Fibroblast of gingiva (primary cell): ENCODE measurements around the gene IGF2BP2.
"Not testable (repeated sequence)": the region's sequence is repeated elsewhere in the genome, so short reads cannot be mapped to it uniquely, and the experiment has no call there.

Source experiments
- DNase-seq: peaks from one replicate; pipeline ENCODE4 v3.0.0-alpha.2; 2011; ENCODE audit warnings: low read depth

IGF2BP2 gene

DNA sequence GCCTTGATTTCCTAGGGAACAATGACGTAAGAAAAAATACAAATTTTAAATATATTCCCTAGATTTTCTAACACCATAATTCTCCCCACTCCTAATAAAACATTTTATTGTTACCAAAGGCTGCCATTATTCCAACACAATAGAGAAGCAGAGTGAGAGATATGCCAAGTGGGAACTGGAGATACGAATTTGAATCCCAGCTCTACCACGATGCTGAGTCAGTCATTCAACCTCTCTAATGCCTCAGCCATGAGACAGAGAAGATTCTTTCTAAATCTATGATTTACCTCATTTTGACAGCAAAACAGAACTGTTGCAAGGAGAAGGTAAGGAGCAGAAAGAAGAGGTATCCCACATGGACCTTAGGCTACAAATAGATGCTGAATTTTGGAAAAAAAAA lies 112.5 kb downstream of the IGF2BP2 start:
- DNase-seq = no peak

DNA sequence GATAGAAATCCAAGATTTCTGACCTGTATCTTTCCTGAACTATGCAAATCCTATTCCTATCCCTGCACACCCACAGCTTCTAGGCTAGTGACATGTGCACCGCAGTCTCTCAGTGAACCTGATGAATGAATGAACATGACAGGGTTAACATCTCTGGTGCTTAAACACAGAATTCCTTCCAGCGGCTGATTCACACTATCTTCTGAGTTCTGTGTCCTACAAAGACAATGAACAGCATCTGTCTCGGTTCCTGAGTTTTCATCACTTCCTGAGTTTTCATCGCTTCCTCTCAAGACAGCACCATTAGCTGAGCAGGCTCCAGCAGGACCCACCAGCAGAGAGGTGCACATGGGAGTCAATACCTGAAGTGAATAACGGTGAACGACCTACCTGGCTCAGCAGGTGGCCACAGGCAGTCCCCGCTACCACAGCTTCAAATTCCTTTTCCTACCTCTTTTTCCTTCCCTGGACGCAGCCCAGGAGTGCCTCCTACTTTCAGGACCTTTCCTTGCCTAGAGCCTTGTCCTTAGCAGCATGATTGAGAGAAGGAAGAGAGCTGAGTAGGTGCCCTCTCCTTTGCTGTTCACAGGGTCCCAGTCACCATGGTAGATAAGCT lies 113.5 kb downstream of the IGF2BP2 start:
- no peak for DNase-seq

DNA sequence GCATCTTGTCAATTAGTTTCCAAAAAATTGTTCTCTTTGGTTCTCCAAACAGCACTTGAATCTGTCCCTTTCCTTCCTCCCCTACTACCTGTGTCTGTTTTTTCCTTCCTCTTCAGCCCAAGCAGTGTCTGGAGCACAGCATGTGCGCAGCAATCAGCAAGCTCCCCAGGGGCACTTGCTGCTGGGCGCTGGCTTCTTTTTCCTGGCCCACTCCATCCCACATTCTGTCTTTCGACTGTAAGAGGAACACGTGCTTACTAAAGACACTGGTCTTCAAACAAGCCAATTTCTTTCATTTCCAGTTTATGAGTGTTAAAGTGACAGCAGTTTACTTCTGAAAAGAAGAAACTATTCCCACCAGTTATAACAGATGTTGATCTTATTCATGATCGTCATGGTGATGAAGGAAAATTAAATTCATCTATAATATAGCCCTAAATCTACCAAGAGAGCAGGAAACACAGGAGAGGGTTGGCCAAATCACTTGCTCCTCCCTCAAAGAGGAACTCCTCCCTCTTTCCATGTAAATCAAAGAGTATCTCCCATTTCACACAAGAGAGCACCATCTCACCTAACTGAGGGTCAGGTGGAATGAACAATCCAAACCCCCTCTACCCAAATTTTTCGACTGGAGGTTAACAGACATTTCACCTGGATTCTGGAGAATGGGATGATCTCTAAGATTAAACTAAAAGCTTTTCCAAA lies 115.4 kb downstream of the IGF2BP2 start:
- DNase-seq = no peak

DNA sequence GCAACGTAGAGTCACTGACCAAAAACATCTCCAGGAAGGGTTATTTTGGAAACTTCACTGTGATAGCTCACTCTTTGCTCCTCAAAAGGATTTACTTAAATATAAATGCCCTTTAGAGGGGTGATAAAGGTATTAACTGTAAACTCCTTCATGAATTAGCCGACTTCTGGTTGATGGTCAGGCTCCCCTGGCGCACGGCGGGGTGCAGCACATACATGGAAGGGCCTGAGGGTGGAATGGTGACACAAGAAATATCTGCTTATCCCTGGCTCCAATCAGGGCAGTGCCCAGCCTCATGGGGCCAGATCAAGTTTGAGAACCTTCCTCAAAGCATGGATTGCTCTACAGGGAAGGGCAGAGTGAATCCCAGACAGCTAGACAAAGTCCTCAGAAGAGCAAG lies 116.5 kb downstream of the IGF2BP2 start:
- no peak for DNase-seq

DNA sequence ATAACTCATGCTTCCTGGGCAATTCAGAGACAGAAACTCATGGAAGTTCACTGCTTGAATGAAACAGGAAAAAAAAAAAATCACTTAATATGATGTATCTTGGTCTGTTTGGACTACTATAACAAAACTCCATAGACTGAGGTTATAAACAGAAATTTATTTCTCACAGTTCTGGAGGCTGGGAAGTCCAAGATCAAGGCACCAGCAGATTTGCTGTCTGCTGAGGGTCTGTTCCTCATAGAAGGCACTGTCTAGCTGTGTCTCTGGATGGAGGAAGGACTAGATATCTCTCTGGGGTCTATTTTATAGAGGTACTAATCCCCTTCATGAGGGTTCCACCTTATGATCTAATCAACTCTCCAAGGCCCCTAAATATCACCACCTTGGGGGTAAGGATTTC lies 119.3 kb downstream of the IGF2BP2 start:
- DNase-seq = no peak

DNA sequence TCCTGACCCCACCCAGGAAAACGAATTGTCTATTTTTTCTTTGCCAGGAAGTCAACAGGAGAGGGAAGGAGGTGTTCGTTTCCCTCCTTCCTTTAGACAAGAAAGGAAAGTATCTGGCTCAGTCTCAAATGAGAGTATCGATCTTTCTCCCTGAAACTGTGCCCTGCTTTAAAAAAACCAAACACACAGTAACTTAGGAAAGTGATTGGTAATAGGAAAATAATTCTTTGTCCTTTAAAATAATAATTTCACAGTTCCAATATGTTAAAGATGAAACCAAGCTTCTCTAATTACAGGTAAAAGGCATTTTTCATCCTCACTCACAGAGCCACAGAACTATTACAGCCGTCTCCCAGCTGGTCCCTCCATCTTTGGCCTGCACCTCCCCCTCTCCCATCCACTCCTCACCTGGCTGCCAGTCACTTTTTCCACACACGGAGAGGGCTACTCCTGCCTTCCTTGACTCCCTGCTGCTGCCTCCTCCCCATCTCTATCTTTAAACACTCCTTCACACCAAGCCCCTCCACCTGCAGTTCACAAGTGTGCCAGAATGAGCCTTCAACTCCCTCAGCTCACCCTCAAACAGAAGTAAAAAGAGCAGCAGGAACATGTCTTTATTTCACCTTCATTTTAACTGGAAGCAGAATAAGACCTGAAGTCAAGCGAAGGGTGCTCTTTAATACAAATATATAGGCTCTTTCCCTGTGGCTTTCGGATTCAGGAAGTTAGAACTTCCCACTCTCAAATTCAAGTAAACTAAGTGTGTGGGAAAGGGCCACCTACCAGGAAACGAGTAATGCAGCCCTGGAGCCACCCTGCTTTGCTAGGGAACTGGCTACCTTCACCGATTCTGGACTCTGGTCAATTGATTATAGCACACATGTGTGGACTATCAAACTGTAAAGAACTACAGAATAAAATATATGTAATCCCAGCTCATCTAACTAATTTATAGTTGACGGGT lies 122.3 kb downstream of the IGF2BP2 start:
- DNase-seq = no peak

DNA sequence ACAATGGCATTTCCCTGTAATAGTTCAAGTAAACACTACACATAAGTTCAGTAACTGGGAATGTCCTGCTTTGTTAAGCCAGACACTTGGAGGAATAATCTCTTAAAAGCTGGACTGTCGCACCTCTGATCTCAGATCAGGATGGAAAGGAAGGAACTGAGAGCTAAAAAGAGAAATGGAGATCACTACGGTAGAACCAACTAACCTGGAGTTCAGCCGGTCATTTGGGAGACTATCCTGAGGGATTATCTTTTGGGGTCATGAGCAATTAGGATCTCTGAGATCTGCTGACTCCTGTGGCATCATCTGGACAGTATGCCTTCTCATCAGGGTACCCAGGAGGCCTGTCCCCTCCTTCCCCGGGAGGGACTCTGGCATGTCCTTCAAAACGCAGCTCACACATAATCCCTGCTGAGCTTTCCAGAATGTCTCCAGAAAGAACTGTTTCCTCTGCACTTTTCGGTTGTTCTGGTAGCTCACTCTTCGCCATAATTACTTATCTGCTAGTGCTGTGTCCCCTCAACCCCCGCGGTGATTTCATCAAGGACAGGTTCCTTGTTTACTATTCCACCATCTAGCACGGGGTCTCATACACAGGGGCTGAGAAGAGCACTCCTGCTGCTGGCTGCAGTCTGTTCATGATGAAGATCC lies 123.1 kb downstream of the IGF2BP2 start:
- DNase-seq = no peak

DNA sequence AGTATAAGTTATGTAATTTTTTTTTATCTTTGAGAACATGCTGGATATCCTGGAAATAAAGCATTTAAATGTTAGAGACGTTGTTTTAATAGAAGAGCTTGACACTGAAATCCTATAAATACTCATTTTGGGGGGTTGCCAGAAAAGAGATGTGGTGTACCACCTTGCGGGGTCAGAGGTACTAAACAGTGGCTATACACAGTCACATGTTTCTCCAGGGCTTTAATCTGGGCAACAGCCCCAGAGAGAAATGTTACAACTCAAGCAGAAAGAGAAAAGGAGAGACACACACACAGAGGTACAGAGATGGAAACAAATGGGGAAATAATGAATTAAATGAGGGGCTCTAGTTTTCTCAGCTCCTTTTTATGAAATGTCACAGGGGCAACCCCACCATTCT lies 124.9 kb downstream of the IGF2BP2 start:
- no peak for DNase-seq

DNA sequence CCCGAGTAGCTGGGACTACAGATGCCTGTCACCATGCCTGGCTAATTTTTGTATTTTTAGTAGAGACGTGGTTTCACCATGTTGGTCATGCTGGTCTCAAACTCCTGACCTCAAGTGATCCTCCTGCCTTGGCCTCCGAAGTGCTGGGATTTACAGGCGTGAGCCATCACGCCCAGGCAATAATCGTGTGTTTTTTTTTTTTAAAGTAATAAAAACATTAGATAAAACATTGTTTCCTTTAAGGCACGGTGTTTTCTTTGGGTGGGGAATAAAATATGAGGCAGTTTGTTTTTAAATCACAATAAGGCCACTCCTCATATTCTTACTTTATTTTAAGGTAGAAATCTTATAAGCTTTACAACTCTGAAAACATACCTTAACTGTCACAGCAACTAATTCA lies 127.6 kb downstream of the IGF2BP2 start:
- DNase-seq = not testable (repeated sequence)

DNA sequence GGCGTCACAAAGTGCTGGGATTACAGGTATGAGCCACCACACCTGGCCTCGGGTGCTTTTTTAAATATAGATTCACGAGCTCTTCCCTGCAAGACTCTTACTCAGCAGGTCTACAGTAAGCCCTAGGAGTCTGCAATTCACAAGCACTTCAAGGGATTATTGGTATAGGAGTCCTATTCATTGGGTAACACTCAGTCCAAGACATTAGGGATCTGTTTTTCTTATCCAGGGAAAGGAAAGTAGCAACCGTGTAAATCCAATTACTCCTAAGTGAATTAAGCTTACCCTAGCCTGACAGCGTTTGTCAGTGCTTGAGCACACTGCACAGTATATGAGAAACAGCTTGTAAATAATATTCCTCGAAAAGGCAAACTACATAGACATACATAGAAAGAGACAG lies 128.8 kb downstream of the IGF2BP2 start:
- DNase-seq = no peak

DNA sequence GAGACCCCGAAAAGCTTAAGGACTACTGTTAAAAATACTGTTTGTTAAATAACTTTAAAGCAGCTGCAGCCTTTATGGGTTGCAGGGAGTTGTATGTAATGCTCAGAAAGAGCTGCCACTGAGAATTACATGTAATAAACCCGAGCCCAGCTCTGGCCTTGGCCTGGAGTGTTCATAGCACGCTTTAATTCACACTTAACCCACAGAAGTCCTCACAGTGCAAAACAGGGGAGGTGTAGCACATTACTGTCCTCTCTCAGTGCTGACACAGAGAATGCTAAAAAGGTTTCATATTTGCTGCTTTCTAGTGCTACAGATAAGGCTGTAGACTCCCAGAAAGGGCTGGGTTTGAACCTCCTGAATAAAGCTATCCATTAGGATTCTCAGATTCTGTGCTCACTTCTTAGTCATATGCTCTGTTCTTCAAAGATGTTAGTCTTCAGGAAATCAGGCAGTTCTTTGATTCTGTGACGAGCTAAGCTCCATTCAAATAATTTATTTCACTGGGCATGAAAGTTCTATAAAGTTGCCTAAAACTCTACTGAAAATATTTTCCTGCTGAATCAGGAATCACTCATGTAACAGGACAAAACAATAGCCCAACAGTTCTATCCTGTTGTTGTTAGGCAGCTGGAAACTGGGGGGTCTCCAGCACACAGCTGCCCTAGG lies 130.7 kb downstream of the IGF2BP2 start:
- no peak for DNase-seq

DNA sequence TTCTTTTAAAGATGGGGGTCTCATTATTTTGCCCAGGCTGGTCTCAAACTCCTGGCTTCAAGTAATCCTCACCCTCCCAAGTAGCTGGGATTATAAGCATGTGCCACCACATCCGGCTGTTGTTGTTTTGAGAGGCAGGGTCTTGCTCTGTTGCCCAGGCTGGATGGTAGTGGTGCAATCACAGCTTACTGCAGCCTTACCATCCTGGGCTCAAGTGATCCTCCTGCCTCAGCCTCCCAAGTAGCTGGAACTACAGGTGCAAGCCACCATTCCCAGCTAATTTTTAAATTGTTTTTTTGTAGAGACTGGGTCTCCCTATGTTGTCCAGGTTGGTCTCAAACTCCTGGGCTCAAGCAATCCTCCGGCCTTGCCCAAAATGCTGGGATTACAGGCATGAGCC lies 133.2 kb downstream of the IGF2BP2 start:
- DNase-seq = no peak

DNA sequence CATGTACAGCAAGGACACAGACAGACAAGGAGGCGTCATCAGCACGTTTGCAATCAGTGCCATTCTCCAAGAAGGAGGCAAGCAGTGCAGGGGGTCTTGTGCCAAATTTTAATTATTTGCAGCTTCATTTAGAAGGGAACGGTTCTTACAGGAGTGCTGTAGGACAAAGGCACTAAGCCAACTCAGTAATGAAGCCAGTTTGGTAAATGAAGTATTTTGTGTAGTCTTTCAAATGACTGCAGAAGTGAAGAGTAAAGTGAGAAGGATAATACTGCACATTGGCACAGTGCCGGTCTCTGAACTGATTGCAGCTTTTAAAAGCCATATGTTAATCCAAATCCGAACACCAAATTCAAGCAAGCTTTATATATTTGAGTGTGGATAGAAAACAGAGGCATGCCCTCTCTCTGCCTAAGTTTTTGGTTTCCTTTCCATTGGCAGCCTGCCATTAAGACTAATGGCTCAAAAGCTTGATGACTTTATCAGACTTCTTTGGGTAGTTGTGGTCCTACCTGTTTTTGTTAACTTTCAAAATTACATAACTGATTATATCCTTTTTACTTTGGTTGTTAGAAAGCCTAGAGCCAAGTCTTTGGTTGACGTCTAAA lies 137.5 kb downstream of the IGF2BP2 start:
- peak; percentile 74 for DNase-seq

DNA sequence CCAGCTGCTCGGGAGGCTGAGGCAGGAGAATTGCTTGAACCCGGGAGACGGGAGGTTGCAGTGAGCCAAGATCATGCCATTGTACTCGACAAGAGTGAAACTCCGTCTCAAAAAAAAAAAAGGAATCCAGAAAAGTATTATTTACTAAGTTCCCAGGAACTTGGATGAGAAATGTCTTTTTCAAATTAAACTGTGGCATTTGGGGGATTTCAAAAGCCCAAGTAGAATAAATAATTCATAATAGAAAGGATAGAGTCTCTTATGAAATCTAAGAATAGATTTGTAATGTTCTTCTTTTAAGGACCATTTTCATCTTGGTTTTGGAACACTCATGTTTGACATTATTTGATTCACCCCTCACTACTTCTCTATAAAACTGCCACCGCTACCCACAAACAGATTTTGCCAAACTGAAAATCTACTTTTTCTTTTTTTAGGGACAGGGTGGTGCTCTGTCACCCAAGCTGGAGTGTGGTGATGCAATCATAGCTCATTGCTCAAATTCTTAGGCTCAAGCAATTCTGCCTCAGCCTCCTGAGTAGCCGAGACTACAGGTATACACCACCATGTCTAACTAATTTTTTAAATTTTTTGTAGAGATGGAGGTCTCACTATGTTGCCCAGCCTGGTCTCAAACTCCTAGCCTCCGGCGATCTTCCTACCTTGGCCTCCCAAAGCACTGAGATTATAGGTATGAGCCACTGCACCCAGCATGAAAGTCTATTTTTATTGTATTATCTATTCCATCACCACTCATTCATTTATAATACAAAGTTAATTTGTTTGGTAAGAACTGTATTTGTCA lies 139.4 kb downstream of the IGF2BP2 start:
- peak; percentile 65 for DNase-seq

DNA sequence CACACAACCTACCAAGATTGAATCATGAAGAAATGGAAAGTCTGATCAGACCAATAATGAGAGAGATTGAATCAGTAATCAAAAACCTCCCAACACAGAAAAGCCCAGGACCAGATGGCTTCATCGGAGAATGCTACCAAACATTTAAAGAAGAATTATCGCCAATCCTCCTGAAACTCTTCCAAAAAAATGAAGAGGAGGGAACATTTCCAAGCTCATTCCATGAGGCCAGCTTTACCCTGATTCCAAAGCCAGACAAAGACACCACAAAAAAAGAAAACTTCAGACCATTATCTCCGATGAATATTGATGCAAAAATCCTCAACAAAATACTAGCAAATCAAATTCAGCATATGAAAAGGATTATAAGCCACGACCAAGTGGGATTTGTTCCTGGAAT lies 144.6 kb downstream of the IGF2BP2 start:
- peak; percentile 24 for DNase-seq

DNA sequence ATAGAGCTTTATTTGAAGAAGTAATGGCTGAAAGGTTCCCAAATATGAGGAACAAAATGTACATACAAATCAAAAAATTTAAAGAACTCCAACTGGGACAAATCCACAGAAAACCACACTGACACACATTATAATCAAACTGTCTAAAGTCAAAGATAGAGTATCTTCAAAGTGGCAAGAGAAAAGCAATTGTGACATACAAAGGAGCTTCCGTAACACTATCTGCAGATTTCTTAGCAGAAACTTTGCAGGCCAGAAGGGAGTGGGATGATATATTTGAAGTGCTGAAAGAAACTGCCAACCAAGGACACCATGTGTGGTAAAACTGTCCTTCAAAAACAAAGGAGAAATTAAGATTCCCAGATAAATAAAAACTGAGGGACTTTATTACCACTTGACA lies 146.8 kb downstream of the IGF2BP2 start:
- no peak for DNase-seq

DNA sequence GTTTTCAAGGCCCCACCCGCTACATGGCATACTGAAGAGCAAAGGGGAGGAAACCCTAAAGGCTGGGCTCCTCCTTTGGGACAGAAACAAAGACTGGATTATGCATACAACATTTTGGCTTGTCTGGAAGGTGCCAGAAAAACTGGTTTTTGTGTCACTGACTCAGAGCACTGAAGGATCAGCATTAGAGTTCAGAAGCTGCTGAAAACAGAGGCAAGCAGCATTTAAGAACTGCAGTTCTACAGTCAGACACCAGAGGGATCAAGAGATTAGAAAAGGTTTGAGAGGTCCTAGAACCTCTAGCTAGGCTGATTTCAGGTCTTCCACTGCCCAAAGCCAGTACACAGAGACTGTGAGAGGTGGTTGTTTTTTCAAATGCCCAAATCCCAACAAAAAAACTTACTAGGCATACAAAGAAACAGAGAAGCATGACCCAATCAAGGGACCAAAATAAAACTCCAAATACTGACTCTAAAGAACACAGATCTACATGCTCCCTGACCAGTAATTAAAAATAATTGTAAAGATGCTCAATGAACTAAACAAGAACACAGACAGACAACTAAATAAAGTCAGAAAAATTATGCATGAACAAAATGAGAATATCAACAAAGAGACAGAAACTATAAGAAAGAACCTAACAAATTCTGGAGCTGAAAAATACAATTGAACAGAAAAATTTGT lies 147.6 kb downstream of the IGF2BP2 start:
- peak; percentile 69 for DNase-seq

DNA sequence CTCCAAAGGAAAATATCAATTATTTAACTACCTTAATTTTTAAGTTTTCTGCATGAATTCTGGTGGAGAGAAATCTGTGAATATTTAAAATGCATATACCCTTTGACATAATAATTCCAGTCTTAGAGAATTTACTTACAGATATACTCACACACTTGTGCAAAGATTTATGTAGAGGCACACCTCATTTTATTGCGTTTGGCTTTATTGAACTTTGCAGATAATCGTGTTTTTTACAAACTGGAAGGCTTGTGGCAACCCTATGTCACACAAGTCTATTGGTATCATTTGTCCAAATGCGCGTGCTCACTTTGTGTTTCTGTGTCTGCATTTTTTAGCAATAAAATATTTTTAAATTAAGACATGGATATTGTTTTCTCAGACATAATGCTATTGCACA lies 157.3 kb downstream of the IGF2BP2 start:
- DNase-seq = no peak

DNA sequence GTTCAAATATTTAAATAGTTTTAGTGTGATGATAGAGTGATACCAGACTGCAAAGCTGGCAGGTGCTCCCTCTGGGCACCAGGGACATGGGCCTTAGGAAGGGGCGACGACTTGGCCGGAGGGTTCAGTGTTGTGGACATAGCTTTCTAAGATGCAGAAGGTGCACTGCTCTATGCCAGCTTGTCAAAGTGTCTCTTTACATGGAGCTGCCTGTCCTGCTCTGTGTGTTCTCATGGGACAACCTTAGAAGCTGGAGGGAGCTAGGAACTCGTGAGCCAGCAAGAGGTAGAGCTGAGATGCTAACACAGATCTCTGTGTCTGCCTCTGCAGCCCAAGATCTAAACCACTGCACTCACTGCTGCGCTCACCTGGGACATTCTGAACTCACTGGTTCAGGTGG lies 160.9 kb downstream of the IGF2BP2 start:
- no peak for DNase-seq

DNA sequence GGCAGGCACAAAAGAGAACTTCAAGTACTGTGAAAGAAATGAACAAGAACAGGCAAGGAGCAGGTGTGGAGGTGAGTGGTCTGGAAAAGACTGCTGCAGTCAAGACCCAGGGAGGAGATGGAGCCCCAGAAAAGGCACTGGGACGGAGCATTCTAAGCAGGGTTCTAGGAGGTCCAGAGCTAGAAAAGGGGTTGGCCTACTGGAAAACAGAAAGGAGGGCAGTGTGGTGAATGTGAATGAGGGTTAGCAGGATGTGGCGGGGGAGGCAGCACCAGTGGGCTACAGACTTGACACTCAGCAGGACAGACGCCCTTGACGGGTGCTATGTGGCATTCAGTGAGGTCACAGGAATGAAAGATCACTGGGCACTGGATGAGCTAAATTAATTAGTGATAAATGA lies 163.1 kb downstream of the IGF2BP2 start:
- no peak for DNase-seq
